ENCODE results near the gene EFHB. TPM values are rescaled to one million over a fixed set of nuclear protein-coding genes. Genes with fewer than 3 reads are reported as not detected.
A peak's percentile ranks its signal among the peaks of the same experiment; 100 is the strongest.

The EFHB gene
- total and polyA plus RNA-seq, 2 of the 13 experiments (the other 11 are each of a cell fraction or from before 2014, with no cell fraction given), result 0.15 to 0.42 TPM

- no peak for TF ChIP-seq AKNA (CRISPR knock-in tag; IDR thresholded peaks at IDR 0.05; ENCODE audit: borderline replicate concordance)
- no peak for TF ChIP-seq SETDB1 (CRISPR knock-in tag; IDR thresholded peaks at IDR 0.05; ENCODE audit: borderline replicate concordance)
- 0 out of 2 replicates have a peak, but pooled peaks have one; percentile 34 for TF ChIP-seq HINFP (CRISPR knock-in tag; IDR thresholded peaks at IDR 0.05; ENCODE audit: low read depth)
- no peak for TF ChIP-seq ZNF674 (CRISPR knock-in tag; IDR thresholded peaks at IDR 0.05; ENCODE audit: low read depth)
- no peak for TF ChIP-seq HOXA3 (CRISPR knock-in tag; IDR thresholded peaks at IDR 0.05)
- TF ChIP-seq ELF1 (CRISPR knock-in tag; IDR thresholded peaks at IDR 0.05), result no peak
- TF ChIP-seq IKZF4 (CRISPR knock-in tag; IDR thresholded peaks at IDR 0.05; ENCODE audit: borderline replicate concordance, low read depth, not compliant biosample characterization), result no peak
- TF ChIP-seq MXI1 (IDR thresholded peaks at IDR 0.05; ENCODE audit: borderline replicate concordance, low read depth, low read length), result no peak; the same call in 2 of the 3 replicates
- no peak for TF ChIP-seq TARDBP (CRISPR knock-in tag; IDR thresholded peaks at IDR 0.05)
- TF ChIP-seq ZNF160 (CRISPR knock-in tag; IDR thresholded peaks at IDR 0.05), result no peak
- TF ChIP-seq KLF15 (CRISPR knock-in tag; IDR thresholded peaks at IDR 0.05; ENCODE audit: borderline replicate concordance), result no peak
- TF ChIP-seq ARNTL (CRISPR knock-in tag; IDR thresholded peaks at IDR 0.05), result peak; percentile 25; the same call in 1 of the 2 replicates
- TF ChIP-seq ZNF768 (CRISPR knock-in tag; IDR thresholded peaks at IDR 0.05), result no peak
- no peak for TF ChIP-seq NFE2L1 (CRISPR knock-in tag; IDR thresholded peaks at IDR 0.05; ENCODE audit: borderline replicate concordance)
- TF ChIP-seq SMARCE1 (IDR thresholded peaks at IDR 0.05; ENCODE audit: borderline replicate concordance), result no peak
- no peak for TF ChIP-seq RBM22 (optimal IDR thresholded peaks at IDR 0.05; ENCODE audit: low read length)
- 0 out of 2 replicates have a peak, but pooled peaks have one; percentile 47 for TF ChIP-seq BRCA1 (CRISPR knock-in tag; IDR thresholded peaks at IDR 0.05)
- TF ChIP-seq TEAD3 (CRISPR knock-in tag; optimal IDR thresholded peaks at IDR 0.05; ENCODE audit: borderline replicate concordance), result no peak
- no peak; the same call in 1 of the 2 replicates for TF ChIP-seq RNF219 (CRISPR knock-in tag; IDR thresholded peaks at IDR 0.05)
- TF ChIP-seq SRY (CRISPR knock-in tag; IDR thresholded peaks at IDR 0.05), result no peak
- TF ChIP-seq KAT2B (IDR thresholded peaks at IDR 0.05; ENCODE audit: borderline replicate concordance, low read depth, low read length), result no peak
- TF ChIP-seq MLLT10 (CRISPR knock-in tag; IDR thresholded peaks at IDR 0.05), result no peak
- peak; percentile 73 for TF ChIP-seq PHF8 (CRISPR knock-in tag; IDR thresholded peaks at IDR 0.05)
These were observed 13.7 kb upstream of the EFHB start (continued) for GRCh38 chr3:19947549-19948225.

Measured in HepG2 (cell line).